HG03558 (cell line): ENCODE measurements around the gene STRIP1.

Source experiments
- ATAC-seq: cut with Tn5 transposase; IDR thresholded peaks from one replicate; pipeline ENCODE4 v1.9.1; 2021; ENCODE audit warnings: moderate number of reproducible peaks; ENCODE audit not compliant: unreplicated experiment; ENCODE audit errors: extremely low read depth

Gene STRIP1

DNA sequence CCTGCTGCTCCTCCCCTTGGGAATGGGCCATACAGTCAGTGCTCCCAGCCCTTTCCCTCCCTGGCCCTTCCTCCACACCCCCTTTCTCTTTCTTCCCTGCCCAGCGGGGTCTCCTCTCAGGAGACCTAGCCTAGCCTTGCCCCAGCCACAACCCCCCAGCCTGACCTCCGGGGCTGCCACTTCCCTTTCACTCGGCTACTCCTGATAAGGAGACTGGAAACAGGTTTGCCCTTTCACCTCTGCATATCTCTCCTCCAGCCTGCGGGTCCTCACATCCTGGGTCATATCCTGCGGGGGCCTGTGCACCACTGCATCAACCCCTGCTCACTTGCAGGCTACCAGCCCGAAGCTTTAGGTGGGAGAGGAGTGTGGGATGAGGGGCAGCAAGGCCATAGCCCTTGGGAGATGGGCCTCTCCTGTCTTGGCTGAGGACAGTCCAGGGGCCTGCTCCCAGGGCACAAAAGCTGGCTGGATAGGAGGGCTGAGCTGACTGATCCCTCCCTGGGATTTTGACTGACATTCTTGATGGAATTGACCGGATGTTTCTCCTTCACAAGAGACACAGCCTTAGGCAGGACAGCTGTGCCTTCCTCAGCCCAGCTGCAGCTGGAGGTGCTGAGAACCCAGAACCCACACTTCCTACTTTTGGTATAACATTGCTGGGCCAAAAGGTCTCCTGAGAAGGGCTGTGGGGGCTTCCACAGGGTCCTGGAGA lies 55.3 kb downstream of the STRIP1 start:
- ATAC-seq, result no peak

DNA sequence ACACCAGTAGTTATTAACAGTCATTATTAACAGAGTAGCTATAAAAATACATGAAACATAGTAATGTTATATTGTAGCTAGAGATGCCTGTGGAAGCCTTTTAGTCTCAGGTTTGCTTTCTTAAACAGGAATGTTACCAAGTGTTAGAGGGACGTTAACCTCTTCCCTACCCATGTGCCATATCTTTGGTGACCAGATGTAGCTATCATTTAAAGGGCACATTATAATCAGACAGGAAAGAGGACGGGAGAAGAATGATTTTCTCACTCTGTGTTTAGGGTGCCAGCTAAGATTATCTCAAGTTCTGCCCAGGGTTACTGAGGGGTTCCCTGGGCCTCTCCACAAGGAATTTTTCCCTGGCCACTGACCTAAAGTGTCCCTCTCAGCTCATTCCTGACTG lies 57.0 kb downstream of the STRIP1 start:
- ATAC-seq, result no peak

- no peak for ATAC-seq
Observed at GRCh38 chr1:110091791-110092190, 57.4 kb downstream of the STRIP1 start.

GRCh38 chr1:110092991-110093390 lies 58.6 kb downstream of the STRIP1 start:
- no peak for ATAC-seq

GRCh38 chr1:110094931-110095654 lies 60.7 kb downstream of the STRIP1 start:
- ATAC-seq, result no peak

- ATAC-seq, result no peak
Observed at GRCh38 chr1:110097507-110098221, 63.2 kb downstream of the STRIP1 start.

GRCh38 chr1:110098222-110099026 lies 64.0 kb downstream of the STRIP1 start:
- ATAC-seq, result no peak

DNA sequence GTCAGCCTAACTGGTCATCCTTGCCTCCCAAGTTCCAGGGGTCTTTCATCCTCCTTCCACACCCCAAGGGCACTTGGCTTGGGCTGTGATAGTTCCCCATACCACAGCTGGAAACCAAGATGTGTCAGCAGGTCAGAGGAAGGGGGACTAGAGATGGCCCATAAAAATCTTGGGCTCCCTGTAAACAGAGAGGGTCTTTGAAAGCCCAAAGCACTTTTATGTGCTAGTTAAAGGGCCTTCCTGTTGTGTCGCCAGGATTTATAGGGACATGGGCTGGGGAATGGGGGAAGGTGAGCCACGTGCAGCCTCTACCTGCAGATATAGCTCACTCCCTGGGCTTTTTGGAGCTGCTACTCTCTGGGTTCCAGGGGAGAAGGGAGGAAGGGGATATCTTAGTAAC lies 65.9 kb downstream of the STRIP1 start:
- ATAC-seq, result no peak

GRCh38 chr1:110102081-110102480 lies 67.7 kb downstream of the STRIP1 start:
- no peak for ATAC-seq
